CD4-positive, alpha-beta T cell treated with Interleukin-1 beta for 1 hour (primary cell): ENCODE measurements around the gene RAPGEF5.

Experiments used
- DNase-seq, 2 donors: peaks; one replicate each; pipeline ENCODE4 v3.0.0-alpha.2; 2020 to 2022

Gene RAPGEF5

GRCh38 chr7:22378199-22378980 lies 21.4 kb upstream of the RAPGEF5 start:
- DNase-seq = no peak

DNA sequence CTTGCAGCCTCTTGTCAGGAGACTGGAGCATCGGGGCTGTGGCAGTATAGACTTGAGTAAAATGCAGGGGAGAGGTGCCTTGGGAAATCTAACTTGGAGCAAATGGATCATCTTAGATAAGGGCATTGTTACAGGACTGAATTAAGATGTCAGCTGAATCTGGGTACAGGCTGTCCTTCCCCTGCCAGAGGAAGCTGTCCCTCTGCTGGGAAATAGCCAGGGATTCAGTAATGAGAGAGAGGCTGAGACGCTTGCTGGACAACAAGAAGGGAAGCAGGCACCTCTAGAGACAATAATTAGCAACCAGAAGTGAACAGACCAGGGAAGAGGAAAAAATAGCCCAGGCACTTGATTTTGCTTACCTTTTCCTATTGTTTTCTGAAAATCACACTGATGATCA lies 20.7 kb upstream of the RAPGEF5 start:
- no peak for DNase-seq

GRCh38 chr7:22375359-22376048 lies 18.6 kb upstream of the RAPGEF5 start:
- DNase-seq = no peak

DNA sequence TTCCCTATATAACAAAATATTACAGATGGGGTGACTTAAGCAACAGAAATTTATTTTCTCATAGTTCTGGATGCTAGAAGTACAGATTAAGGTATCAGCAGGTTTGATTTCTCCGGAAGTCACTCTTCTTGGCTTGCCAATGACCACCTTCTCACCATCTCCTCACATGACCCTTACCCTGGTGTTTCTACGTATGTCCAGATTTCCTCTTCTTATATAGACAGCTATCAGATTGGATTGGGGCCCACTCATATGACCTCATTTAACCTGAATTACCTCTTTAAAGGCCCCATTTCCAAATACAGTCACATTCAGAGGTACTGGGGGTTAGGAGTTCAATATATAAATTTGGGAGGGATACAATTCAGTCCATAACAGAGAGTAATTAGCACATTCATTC lies 17.0 kb upstream of the RAPGEF5 start:
- DNase-seq = no peak

DNA sequence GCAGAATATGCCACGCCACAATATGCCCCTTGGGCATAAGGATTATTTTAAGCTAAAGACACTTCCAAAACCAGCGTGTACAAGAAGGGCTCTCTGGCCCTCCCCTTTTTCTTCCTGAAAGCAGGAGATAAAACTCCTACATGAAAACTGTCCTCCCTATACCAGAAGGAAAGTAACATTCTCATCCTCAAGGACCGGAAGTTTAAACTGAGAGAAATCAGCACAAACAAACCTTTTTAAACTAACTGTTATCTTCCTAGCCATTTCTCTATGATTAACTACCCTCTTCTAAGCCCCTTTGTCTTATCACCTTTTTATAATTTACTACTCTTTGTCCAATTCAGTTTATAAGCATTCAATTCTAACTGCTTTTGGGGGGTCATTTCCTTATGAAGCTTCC lies 16.4 kb upstream of the RAPGEF5 start:
- DNase-seq = no peak

- no peak for DNase-seq
Observed at GRCh38 chr7:22372863-22373262, 15.9 kb upstream of the RAPGEF5 start.

DNA sequence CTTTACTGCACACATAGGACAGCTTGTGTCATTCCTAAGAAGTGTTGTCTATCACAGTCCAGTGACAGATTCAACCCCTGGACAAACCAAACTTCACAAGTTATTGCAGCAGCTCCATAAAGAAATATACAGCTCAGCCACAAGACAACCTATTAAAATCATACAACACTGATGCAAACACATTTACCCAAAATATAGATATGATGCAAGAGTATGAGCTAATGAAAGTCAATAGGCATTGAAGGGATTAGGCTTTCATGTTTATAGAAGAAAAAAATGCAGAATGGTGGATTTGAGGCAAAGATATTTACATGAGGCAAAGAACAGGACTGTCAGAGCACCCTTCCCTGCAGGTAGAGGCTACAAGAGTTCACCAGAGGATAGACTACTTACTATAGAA lies 14.9 kb upstream of the RAPGEF5 start:
- no peak for DNase-seq

- DNase-seq = no peak
Observed at GRCh38 chr7:22364900-22365299, 7.9 kb upstream of the RAPGEF5 start.

GRCh38 chr7:22363756-22364422 lies 6.9 kb upstream of the RAPGEF5 start:
- no peak for DNase-seq

GRCh38 chr7:22361795-22362194 lies 4.8 kb upstream of the RAPGEF5 start:
- DNase-seq = no peak

GRCh38 chr7:22361320-22361719 lies 4.4 kb upstream of the RAPGEF5 start:
- DNase-seq = no peak

GRCh38 chr7:22358820-22359697 lies 2.1 kb upstream of the RAPGEF5 start:
- DNase-seq = no peak

GRCh38 chr7:22357311-22358175 lies 589 bp upstream of the RAPGEF5 start:
- no peak for DNase-seq

GRCh38 chr7:22356010-22356691 lies 803 bp downstream of the RAPGEF5 start:
- DNase-seq = no peak

DNA sequence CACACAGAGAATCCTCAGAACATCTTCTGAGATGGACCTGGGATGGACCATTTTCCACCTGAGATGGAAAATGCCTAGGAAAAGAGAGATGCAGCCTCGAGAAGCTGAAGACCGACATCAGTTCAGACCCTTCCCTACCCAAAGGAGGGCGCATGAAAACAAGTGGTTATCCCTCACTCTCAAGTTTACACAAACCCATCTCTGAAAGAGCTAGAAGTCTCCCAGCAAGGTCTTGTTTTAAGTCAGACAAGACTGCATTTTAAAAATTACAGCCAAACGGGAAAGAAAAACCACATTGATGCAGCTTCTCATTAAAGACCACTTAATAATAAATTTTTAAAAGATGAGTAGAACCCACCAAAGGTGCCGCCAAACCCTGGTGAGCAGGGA lies 1.3 kb downstream of the RAPGEF5 start:
- no peak for DNase-seq

DNA sequence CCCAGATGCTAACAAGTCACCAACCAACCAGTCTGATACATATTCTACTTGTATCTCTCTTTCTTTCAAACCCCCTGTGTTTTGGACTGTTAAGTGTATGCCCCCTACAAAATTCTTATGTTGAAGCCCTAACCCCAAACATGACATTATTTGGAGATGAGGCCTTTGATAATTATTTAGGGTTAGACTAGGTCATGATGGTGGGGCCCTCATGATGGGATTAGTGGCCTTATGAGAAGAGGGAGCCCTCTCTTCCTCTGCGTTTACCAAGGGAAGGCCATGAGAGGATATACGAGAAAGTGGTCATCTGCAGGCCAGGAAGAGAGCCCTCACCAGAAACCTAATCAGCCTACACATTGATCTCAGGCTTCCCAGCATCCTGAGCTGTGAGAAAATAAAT lies 2.5 kb downstream of the RAPGEF5 start:
- DNase-seq = no peak

DNA sequence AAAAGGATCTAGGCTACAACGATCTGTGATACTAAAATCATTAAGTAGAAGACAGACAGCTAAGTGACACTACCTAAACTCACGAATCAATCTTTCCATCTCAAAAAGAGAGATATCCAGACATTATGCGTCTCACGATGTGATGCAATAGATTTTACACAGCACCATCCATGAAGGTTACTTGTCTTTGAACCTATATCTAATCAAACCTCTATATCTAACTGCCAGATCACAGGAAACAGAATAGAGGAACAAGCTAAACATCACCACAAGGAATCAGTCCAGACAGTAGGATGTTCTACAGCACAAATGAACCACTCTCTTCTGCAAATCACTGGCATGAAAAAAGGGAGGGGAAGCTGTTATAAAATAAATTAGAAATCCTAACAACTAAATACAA lies 4.1 kb downstream of the RAPGEF5 start:
- no peak for DNase-seq

DNA sequence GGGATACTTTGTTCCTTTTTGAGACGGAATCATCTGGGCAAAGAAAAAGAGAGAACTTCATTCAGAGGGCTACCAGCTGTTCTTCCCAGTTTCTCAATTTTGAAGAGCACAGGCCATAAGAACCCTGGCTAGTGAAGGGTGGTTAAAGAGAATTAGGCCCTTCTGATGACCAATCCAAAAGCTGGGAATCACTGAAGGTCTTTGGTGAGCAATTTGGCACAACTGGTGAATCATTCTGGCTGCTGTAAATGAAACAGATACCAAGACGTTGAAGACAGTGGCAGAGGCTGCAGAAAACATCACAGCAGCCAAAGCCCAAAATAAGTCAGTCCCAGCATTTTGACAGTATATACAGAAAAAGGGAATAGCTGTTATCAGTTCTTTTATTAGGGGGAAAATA lies 5.1 kb downstream of the RAPGEF5 start:
- DNase-seq = no peak

DNA sequence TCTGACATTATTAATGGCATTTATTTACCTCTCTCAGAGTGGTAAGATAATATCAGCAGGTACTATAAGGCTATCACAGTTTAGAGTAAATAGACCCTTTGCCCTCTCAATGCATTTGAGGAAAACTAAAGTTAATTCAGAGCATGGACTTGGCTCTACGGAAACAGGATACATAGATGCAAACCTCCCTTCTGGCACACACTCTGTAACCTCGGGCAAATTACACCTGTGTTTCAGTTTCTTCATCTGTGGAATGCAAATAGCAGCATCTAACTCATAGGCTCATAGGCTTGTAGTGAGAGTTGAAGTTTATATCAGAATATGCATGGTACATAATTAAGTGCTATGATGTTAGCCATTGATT lies 5.6 kb downstream of the RAPGEF5 start:
- DNase-seq = no peak

- DNase-seq = no peak
Observed at GRCh38 chr7:22350466-22351328, 6.3 kb downstream of the RAPGEF5 start.

DNA sequence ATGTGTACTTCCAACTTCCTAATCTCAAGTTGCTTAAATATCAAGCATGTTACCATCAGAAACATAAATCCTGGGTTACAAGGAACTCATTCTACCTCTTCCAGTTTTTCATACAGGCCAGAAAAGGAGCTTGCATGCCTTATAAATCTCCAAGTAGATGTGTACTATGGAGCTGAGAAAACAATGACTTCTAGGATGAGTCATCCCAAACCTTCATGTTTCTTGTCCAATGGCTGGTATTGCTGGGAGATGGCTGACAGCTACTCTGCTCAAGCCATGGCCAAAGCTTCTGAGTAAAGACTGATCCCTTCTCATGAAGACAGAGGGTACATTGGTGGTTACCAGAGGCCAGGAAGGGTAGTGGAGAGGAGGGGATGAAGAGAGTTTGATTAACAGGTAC lies 8.6 kb downstream of the RAPGEF5 start:
- no peak for DNase-seq
